H9 (cell line): ENCODE data around the gene NUP37. TPM values are rescaled to one million over a fixed set of nuclear protein-coding genes. Genes with fewer than 3 reads are reported as not detected.

ENCODE experiments used
- DNase-seq: peaks from one replicate; pipeline ENCODE4 v3.0.0-alpha.2; 2017
- H2AFZ ChIP-seq: one replicate; pipeline ENCODE4 v1.6.1; 2013; ENCODE audit warnings: mild to moderate bottlenecking, low read length, control low read depth, moderate library complexity
- H2AK5ac ChIP-seq: 2 replicates; pipeline ENCODE4 v1.6.1; 2013; ENCODE audit warnings: low read length, control low read depth, mixed read lengths; ENCODE audit not compliant: insufficient read length
- H2BK120ac ChIP-seq: one replicate; pipeline ENCODE4 v1.6.1; 2013; ENCODE audit warnings: low read depth, mild to moderate bottlenecking, low read length, control low read depth, inconsistent platforms; ENCODE audit not compliant: poor library complexity, severe bottlenecking
- H2BK12ac ChIP-seq: 2 replicates; pipeline ENCODE4 v1.6.1; 2013; ENCODE audit warnings: low read length, control low read depth, mixed read lengths, low read depth; ENCODE audit not compliant: insufficient read length
- H2BK15ac ChIP-seq: 2 replicates; pipeline ENCODE4 v1.6.1; 2013; ENCODE audit warnings: low read depth, low read length, control low read depth
- H2BK20ac ChIP-seq: one replicate; pipeline ENCODE4 v1.6.1; 2013; ENCODE audit warnings: low read depth, mild to moderate bottlenecking, low read length, control low read depth, inconsistent platforms; ENCODE audit not compliant: poor library complexity, severe bottlenecking
- H2BK5ac ChIP-seq: 2 replicates; pipeline ENCODE4 v1.6.1; 2013; ENCODE audit warnings: low read length, control low read depth, mixed read lengths; ENCODE audit not compliant: insufficient read length
- H3K14ac ChIP-seq: 2 replicates; pipeline ENCODE4 v1.6.1; 2013; ENCODE audit warnings: low read length, control low read depth; ENCODE audit not compliant: insufficient read depth
- H3K18ac ChIP-seq: 2 replicates; pipeline ENCODE4 v1.6.1; 2013; ENCODE audit warnings: low read depth, mild to moderate bottlenecking, mixed read lengths, low read length, control low read depth; ENCODE audit not compliant: insufficient read length
- H3K23ac ChIP-seq: 2 replicates; pipeline ENCODE4 v1.6.1; 2013; ENCODE audit warnings: low read length, control low read depth, mixed read lengths, low read depth; ENCODE audit not compliant: insufficient read length
- H3K23me2 ChIP-seq: 2 replicates; pipeline ENCODE4 v1.6.1; 2013; ENCODE audit warnings: low read depth, mild to moderate bottlenecking, mixed read lengths, low read length, control low read depth; ENCODE audit not compliant: insufficient read length, poor library complexity, severe bottlenecking
- H3K27ac ChIP-seq: 2 replicates; pipeline ENCODE4 v1.5.1; 2013; ENCODE audit warnings: low read length, control low read depth, mixed read lengths, low read depth; ENCODE audit not compliant: insufficient read length
- H3K27me3 ChIP-seq: 2 replicates; pipeline ENCODE4 v1.6.1; 2013; ENCODE audit warnings: low read length, control low read depth, inconsistent platforms; ENCODE audit not compliant: insufficient read depth
- H3K4ac ChIP-seq: 2 replicates; pipeline ENCODE4 v1.6.1; 2013; ENCODE audit warnings: low read depth, mild to moderate bottlenecking, control low read depth, inconsistent platforms, low read length, moderate library complexity
- H3K4me1 ChIP-seq: 2 replicates; pipeline ENCODE4 v1.6.1; 2013; ENCODE audit warnings: low read length, control low read depth, inconsistent platforms; ENCODE audit not compliant: insufficient read depth
- H3K4me2 ChIP-seq: 2 replicates; pipeline ENCODE4 v1.6.1; 2013; ENCODE audit warnings: low read length, control low read depth, mixed read lengths; ENCODE audit not compliant: insufficient read length, insufficient read depth
- H3K56ac ChIP-seq: 2 replicates; pipeline ENCODE4 v1.6.1; 2013; ENCODE audit warnings: low read depth, mild to moderate bottlenecking, mixed read lengths, low read length, control low read depth; ENCODE audit not compliant: insufficient read length
- H3K79me1 ChIP-seq: 2 replicates; pipeline ENCODE4 v1.6.1; 2013; ENCODE audit warnings: low read depth, mild to moderate bottlenecking, moderate library complexity, low read length, control low read depth, inconsistent platforms; ENCODE audit not compliant: insufficient read depth, poor library complexity, severe bottlenecking
- H3K79me2 ChIP-seq: 2 replicates; pipeline ENCODE4 v1.6.1; 2013; ENCODE audit warnings: low read length, control low read depth, inconsistent platforms; ENCODE audit not compliant: insufficient read depth
- H3K9ac ChIP-seq: 2 replicates; pipeline ENCODE4 v1.6.1; 2013; ENCODE audit warnings: low read length, control low read depth, mixed read lengths; ENCODE audit not compliant: insufficient read length; ENCODE audit errors: extremely low read depth
- H3K9me3 ChIP-seq: one replicate; pipeline ENCODE4 v1.6.1; 2013; ENCODE audit warnings: low read depth, low read length, inconsistent platforms; ENCODE audit not compliant: control insufficient read depth
- H3T11ph ChIP-seq: one replicate; pipeline ENCODE4 v1.6.1; 2013; ENCODE audit warnings: mild to moderate bottlenecking, low read length, control low read depth, inconsistent platforms
- H4K20me1 ChIP-seq: one replicate; pipeline ENCODE4 v1.6.1; 2013; ENCODE audit not compliant: control insufficient read depth, insufficient read length, insufficient read depth
- H4K5ac ChIP-seq: 2 replicates; pipeline ENCODE4 v1.6.1; 2013; ENCODE audit warnings: low read depth, mild to moderate bottlenecking, mixed read lengths, low read length, control low read depth; ENCODE audit not compliant: insufficient read length
- H4K8ac ChIP-seq: replicated peaks from 2 replicates; pipeline ENCODE4 v1.6.1; 2013; ENCODE audit warnings: low read length, control low read depth, mixed read lengths, low read depth; ENCODE audit not compliant: insufficient read length
- H4K91ac ChIP-seq: 2 replicates; pipeline ENCODE4 v1.6.1; 2013; ENCODE audit warnings: low read depth, mild to moderate bottlenecking, moderate library complexity, mixed read lengths, low read length, control low read depth; ENCODE audit not compliant: insufficient read length
- H3K27ac Mint-ChIP-seq, 3 experiments: 2 replicates in 2 of 3; 3 replicates in 1 of 3; pipeline ENCODE4 v1.8.0; 2020 to 2021; ENCODE audit warnings: mixed read lengths in 3 of 3, mild to moderate bottlenecking in 1 of 3, moderate library complexity in 1 of 3
- H3K27me3 Mint-ChIP-seq: 2 replicates; pipeline ENCODE4 v1.8.0; 2021; ENCODE audit warnings: low read depth, mild to moderate bottlenecking, moderate library complexity, mixed read lengths
- H3K36me3 Mint-ChIP-seq, 3 experiments: 2 replicates in 2 of 3; 3 replicates in 1 of 3; pipeline ENCODE4 v1.8.0; 2020 to 2021; ENCODE audit warnings: low read depth in 3 of 3, mixed read lengths in 3 of 3; ENCODE audit not compliant: insufficient read depth in 1 of 3
- H3K4me1 Mint-ChIP-seq, 2 experiments: 2 replicates each; pipeline ENCODE4 v1.8.0; 2020; ENCODE audit warnings: mixed read lengths in 2 of 2
- H3K4me3 Mint-ChIP-seq, 2 experiments: 2 replicates in 1 of 2; 3 replicates in 1 of 2; pipeline ENCODE4 v1.8.0; 2020 to 2021; ENCODE audit warnings: mild to moderate bottlenecking in 2 of 2, mixed read lengths in 2 of 2, moderate library complexity in 1 of 2
- H3K9me3 Mint-ChIP-seq, 2 experiments: 2 replicates in 1 of 2; 3 replicates in 1 of 2; pipeline ENCODE4 v1.8.0; 2020; ENCODE audit warnings: mild to moderate bottlenecking in 2 of 2, mixed read lengths in 2 of 2, moderate library complexity in 1 of 2
- WGBS: extraction: QIAGEN DNeasy Blood & Tissue Kit; methylation state at CpG from one replicate; pipeline ENCODE4 v1.1.7; 2013; ENCODE audit warnings: missing lambda C conversion rate, low lambda C conversion rate, mixed read lengths; ENCODE audit not compliant: insufficient read length; ENCODE audit errors: extremely low coverage; 5-methylcytosine and 5-hydroxymethylcytosine counted together
- total RNA-seq: library from RNA; stranded (reverse); gene quantifications from 2 replicates; pipeline ENCODE4 v1.2.1, GENCODE V29; 2021
- TF ChIP-seq, protein P1 (sequence below): fragments of 200-600 bp; sonication (generic); conservative IDR thresholded peaks from 3 replicates; pipeline ENCODE4 v1.8.0; 2021; ENCODE audit warnings: antibody characterized with exemption, mild to moderate bottlenecking

Gene NUP37
- total RNA-seq, 1 experiment from 2014 or later: 62.5 TPM

DNA sequence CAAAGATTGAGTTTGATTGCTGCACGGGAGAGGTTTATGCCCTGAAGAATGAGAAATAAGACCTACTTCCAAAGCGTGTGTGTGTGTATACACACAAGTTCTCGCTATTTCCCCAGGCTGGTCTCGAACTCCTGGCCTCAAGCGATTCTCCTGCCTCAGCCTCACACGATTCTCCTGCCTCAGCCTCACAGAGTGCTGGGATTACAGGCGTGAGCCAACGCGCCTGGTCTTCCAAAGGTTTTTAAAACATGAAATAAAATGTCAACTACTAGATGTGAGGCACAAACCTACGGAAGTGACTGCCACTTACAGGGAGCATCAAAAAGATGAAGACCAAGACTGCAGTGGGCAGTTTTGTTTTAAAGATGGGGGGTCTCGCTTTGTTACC lies 57.5 kb downstream of the NUP37 start:
- Mint-ChIP-seq H3K27ac (no peak overlapping the region), H3K36me3 (no peaks in the 10 kb centered on the region), H3K4me3 (peak overlapping the region; percentile 95 to 97), H3K27me3 (no peaks in the 10 kb centered on the region), H3K9me3 (no peaks in the 10 kb centered on the region), H3K4me1 (peaks cover 6 to 8% of the 10 kb centered on the region in 2 experiments; a peak in 3 of 4 replicates)
- no peak overlapping the region for H2BK120ac ChIP-seq
- H3K14ac ChIP-seq: no peak overlapping the region
- H4K8ac ChIP-seq: no peak overlapping the region
- no peak overlapping the region for H3K23ac ChIP-seq
- no peak overlapping the region for H3K56ac ChIP-seq
- H3K27ac ChIP-seq: no peak overlapping the region
- H3K9me3 ChIP-seq: no peaks in the 10 kb centered on the region
- no peaks in the 10 kb centered on the region for H3K23me2 ChIP-seq
- TF ChIP-seq, protein P1, sequence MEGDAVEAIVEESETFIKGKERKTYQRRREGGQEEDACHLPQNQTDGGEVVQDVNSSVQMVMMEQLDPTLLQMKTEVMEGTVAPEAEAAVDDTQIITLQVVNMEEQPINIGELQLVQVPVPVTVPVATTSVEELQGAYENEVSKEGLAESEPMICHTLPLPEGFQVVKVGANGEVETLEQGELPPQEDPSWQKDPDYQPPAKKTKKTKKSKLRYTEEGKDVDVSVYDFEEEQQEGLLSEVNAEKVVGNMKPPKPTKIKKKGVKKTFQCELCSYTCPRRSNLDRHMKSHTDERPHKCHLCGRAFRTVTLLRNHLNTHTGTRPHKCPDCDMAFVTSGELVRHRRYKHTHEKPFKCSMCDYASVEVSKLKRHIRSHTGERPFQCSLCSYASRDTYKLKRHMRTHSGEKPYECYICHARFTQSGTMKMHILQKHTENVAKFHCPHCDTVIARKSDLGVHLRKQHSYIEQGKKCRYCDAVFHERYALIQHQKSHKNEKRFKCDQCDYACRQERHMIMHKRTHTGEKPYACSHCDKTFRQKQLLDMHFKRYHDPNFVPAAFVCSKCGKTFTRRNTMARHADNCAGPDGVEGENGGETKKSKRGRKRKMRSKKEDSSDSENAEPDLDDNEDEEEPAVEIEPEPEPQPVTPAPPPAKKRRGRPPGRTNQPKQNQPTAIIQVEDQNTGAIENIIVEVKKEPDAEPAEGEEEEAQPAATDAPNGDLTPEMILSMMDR: no peak
- H2BK12ac ChIP-seq: no peak overlapping the region
- no peak overlapping the region for H2AK5ac ChIP-seq
- H3K79me1 ChIP-seq: no peaks in the 10 kb centered on the region
- WGBS: no CpG with 5 or more reads among the region's 11 CpGs
- no peak overlapping the region for H2BK20ac ChIP-seq
- H4K91ac ChIP-seq: no peak overlapping the region
- H2BK5ac ChIP-seq: no peak overlapping the region
- no peaks in the 10 kb centered on the region for H3K27me3 ChIP-seq
- DNase-seq: no peak
- no peak overlapping the region for H3K9ac ChIP-seq
- no peaks in the 10 kb centered on the region for H3K79me2 ChIP-seq
- H3K18ac ChIP-seq: no peak overlapping the region
- peak overlapping the region; percentile 83 for H3K4me2 ChIP-seq
- H2BK15ac ChIP-seq: no peak overlapping the region
- H3T11ph ChIP-seq: no peak overlapping the region
- H3K4me1 ChIP-seq: no peaks in the 10 kb centered on the region
- no peak overlapping the region for H2AFZ ChIP-seq
- H4K20me1 ChIP-seq: no peaks in the 10 kb centered on the region
- H3K4ac ChIP-seq: no peak overlapping the region
- no peak overlapping the region for H4K5ac ChIP-seq
